ENCODE results near the gene ARHGAP5. TPM values are rescaled to one million over a fixed set of nuclear protein-coding genes. Genes with fewer than 3 reads are reported as not detected.

Gene ARHGAP5
- total RNA-seq (2021) (55.9 to 66.9 TPM (median 60.9 TPM) in 3 replicates), Bru-seq, nascent RNA (percentile 88 among the genes with signal in this experiment)
- long read RNA-seq, experiment 1, full-length matches to known transcripts, result 71 of 121 reads
- long read RNA-seq, experiment 1, partial matches to known transcripts, result 36 of 121 reads
- long read RNA-seq, experiment 1, other reads (novel, unspliced or antisense), result 14 of 121 reads
- long read RNA-seq, experiment 2, full-length matches to known transcripts, result 18 of 45 reads
- long read RNA-seq, experiment 2, partial matches to known transcripts, result 21 of 45 reads
- long read RNA-seq, experiment 2, other reads (novel, unspliced or antisense), result 6 of 45 reads
- long read RNA-seq, experiment 3, partial matches to known transcripts, result 3 of 5 reads
- long read RNA-seq, experiment 3, other reads (novel, unspliced or antisense), result 2 of 5 reads

GRCh38 chr14:32077081-32078022 is at the start of gene ARHGAP5:
Gene ARHGAP5 (plus strand): TSS chr14:32077304. CDS start chr14:32090670, 13,366 bp downstream.
- Mint-ChIP-seq H3K36me3 (no peaks in the 10 kb centered on the region), H3K4me1 (peaks cover 51% of the 10 kb centered on the region), H3K4me3 (peak within 1 kb of the TSS; percentile 99), H3K27me3 (ENCODE audit: low read depth) (no peaks in the 10 kb centered on the region), H3K9me3 (no peaks in the 10 kb centered on the region), H3K27ac (peak within 1 kb of the TSS; percentile 99)
- CTCF ChIA-PET, result interaction anchor here (0.9 to 2.0 kb wide), 5 partner anchors 8 to 177 kb away, joined by 3 to 7 read pairs (median 4); partner anchors contain the start of gene RNU6-8
- peak; percentile 83 for DNase-seq (ENCODE audit: low spot score)
- peak; percentile 11 for ATAC-seq
- POLR2A ChIA-PET, result interaction anchor here (0.6 to 2.1 kb wide), 6 partner anchors 33 to 657 kb away, joined by 3 to 11 read pairs (median 4); partner anchors contain the start of genes DTD2, HEATR5A, RNU6-7 and RNU6-8
- peak; percentile 36; the same call in 1 of the 2 replicates for TF ChIP-seq HMGXB4 (CRISPR knock-in tag; IDR thresholded peaks at IDR 0.05)
- 0 out of 2 replicates have a peak, but pooled peaks have one; percentile 25 for TF ChIP-seq ATF1 (CRISPR knock-in tag; IDR thresholded peaks at IDR 0.05)
- no peak for TF ChIP-seq TCF7 (CRISPR knock-in tag; IDR thresholded peaks at IDR 0.05; ENCODE audit: low read depth)
- TF ChIP-seq ZNF121 (CRISPR knock-in tag; IDR thresholded peaks at IDR 0.05), result no peak
- TF ChIP-seq FOXP1 (CRISPR knock-in tag; IDR thresholded peaks at IDR 0.05; ENCODE audit: borderline replicate concordance), result peak; percentile 30; the same call in 1 of the 2 replicates
- no peak for TF ChIP-seq ZNF219 (CRISPR knock-in tag; IDR thresholded peaks at IDR 0.05; ENCODE audit: borderline replicate concordance)
- TF ChIP-seq GABPB1 (CRISPR knock-in tag; IDR thresholded peaks at IDR 0.05), result peak; percentile 61; the same call in 1 of the 2 replicates
- TF ChIP-seq CREM (CRISPR knock-in tag; IDR thresholded peaks at IDR 0.05), result no peak
- 0 out of 2 replicates have a peak, but pooled peaks have one; percentile 6 for TF ChIP-seq PRDM15 (CRISPR knock-in tag; IDR thresholded peaks at IDR 0.05)
- TF ChIP-seq SP1 (CRISPR knock-in tag; conservative IDR thresholded peaks at IDR 0.05), result 0 out of 2 replicates have a peak, but pooled peaks have one; percentile 25
- TF ChIP-seq ZNF423 (CRISPR knock-in tag; IDR thresholded peaks at IDR 0.05), result no peak

GRCh38 chr14:32028599-32028998 is 48.5 kb upstream of the ARHGAP5 start:
- H3K36me3 Mint-ChIP-seq, result no peaks in the 10 kb centered on the region

More at GRCh38 chr14:32028599-32028998, 48.5 kb upstream of the ARHGAP5 start:
- TF ChIP-seq USF2 (CRISPR knock-in tag; IDR thresholded peaks at IDR 0.05) (peak; percentile 51), E2F5 (CRISPR knock-in tag; IDR thresholded peaks at IDR 0.05) (no peak)
- ATAC-seq, result no peak
- Mint-ChIP-seq H3K27me3 (ENCODE audit: low read depth) (no peaks in the 10 kb centered on the region), H3K4me1 (no peaks in the 10 kb centered on the region; the same call in 1 of the 2 replicates), H3K27ac (no peak overlapping the region), H3K4me3 (no peak overlapping the region), H3K9me3 (0 out of 2 replicates have a peak, but pooled peaks cover 7% of the 10 kb centered on the region)
- POLR2A ChIA-PET, result no interaction called here
- CTCF ChIA-PET, result no interaction called here
- DNase-seq (ENCODE audit: low spot score), result no peak
